GM21381 (cell line): ENCODE results near the gene CDC42BPA.

ENCODE experiments used
- ATAC-seq: cut with Tn5 transposase; IDR thresholded peaks from one replicate; pipeline ENCODE4 v1.9.1; 2021; ENCODE audit warnings: mild to moderate bottlenecking, moderate library complexity; ENCODE audit not compliant: unreplicated experiment

CDC42BPA gene

GRCh38 chr1:227215863-227216510 lies 102.3 kb downstream of the CDC42BPA start:
- no peak for ATAC-seq

GRCh38 chr1:227214207-227214606 lies 104.1 kb downstream of the CDC42BPA start:
- no peak for ATAC-seq

GRCh38 chr1:227213426-227213825 lies 104.9 kb downstream of the CDC42BPA start:
- no peak for ATAC-seq

GRCh38 chr1:227212164-227212563 lies 106.1 kb downstream of the CDC42BPA start:
- ATAC-seq = no peak

GRCh38 chr1:227210604-227211003 lies 107.7 kb downstream of the CDC42BPA start:
- ATAC-seq = no peak

- no peak for ATAC-seq
Measured at GRCh38 chr1:227197064-227197463, 121.2 kb downstream of the CDC42BPA start.

GRCh38 chr1:227192163-227192562 lies 126.1 kb downstream of the CDC42BPA start:
- ATAC-seq = peak; percentile 90

GRCh38 chr1:227191607-227192006 lies 126.7 kb downstream of the CDC42BPA start:
- ATAC-seq = peak; percentile 75

GRCh38 chr1:227190321-227190720 lies 128.0 kb downstream of the CDC42BPA start:
- ATAC-seq = no peak

GRCh38 chr1:227185291-227185690 lies 133.0 kb downstream of the CDC42BPA start:
- ATAC-seq = no peak

- no peak for ATAC-seq
Measured at GRCh38 chr1:227182012-227182411, 136.3 kb downstream of the CDC42BPA start.

- ATAC-seq = no peak
Measured at GRCh38 chr1:227175611-227176010, 142.7 kb downstream of the CDC42BPA start.

- no peak for ATAC-seq
Measured at GRCh38 chr1:227174164-227174563, 144.1 kb downstream of the CDC42BPA start.

GRCh38 chr1:227170361-227171166 lies 147.7 kb downstream of the CDC42BPA start:
- no peak for ATAC-seq

- ATAC-seq = no peak
Measured at GRCh38 chr1:227169343-227169742, 148.9 kb downstream of the CDC42BPA start.

GRCh38 chr1:227167276-227168101 lies 150.8 kb downstream of the CDC42BPA start:
- ATAC-seq = no peak

GRCh38 chr1:227166559-227166958 lies 151.7 kb downstream of the CDC42BPA start:
- no peak for ATAC-seq

- no peak for ATAC-seq
Measured at GRCh38 chr1:227161470-227161869, 156.8 kb downstream of the CDC42BPA start.

- no peak for ATAC-seq
Measured at GRCh38 chr1:227156520-227156919, 161.8 kb downstream of the CDC42BPA start.

GRCh38 chr1:227155688-227156087 lies 162.6 kb downstream of the CDC42BPA start:
- no peak for ATAC-seq

- ATAC-seq = no peak
Measured at GRCh38 chr1:227155004-227155403, 163.3 kb downstream of the CDC42BPA start.
